ENCODE results near the gene MCUR1.
"Not testable (repeated sequence)": the region's sequence is repeated elsewhere in the genome, so short reads cannot be mapped to it uniquely, and the experiment has no call there.

The MCUR1 gene

GRCh38 chr6:13814176-13814937 lies at the start of gene MCUR1:
MCUR1 (minus strand) TSS chr6:13814557; CDS start chr6:13814429, 128 bp downstream.
- peak; percentile 85 to 89 for DNase-seq

GRCh38 chr6:13863699-13864155 lies 49.4 kb upstream of the MCUR1 start:
- no peak for DNase-seq

DNA sequence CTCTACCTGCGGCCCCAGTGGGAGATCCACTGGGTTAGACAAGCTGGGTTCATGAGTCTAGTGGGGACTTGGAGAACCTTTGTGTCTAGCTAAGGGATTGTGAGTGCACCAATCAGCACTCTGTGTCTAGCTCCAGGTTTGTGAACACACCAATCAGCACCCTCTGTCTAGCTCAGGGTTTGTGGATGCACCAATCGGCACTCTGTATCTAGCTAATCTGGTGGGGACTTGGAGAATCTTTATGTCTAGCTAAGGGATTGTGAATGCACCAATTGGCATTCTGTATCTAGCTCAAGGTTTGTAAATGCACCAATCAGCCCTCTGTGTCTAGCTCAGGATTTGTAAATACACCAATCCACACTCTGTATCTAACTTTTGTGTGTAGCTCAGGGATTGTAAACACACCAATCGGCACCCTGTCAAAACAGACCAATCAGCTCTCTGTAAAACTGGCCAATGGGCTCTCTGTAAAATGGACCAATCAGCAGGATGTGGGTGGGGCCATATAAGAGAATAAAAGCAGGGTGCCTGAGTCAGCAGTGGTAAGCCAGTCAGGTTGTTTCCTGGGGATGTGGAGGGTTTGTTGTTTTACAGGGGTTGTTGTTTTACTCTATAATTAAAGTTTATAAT lies 46.3 kb upstream of the MCUR1 start:
- DNase-seq, result not testable (repeated sequence)

GRCh38 chr6:13859871-13860555 lies 45.7 kb upstream of the MCUR1 start:
- DNase-seq, result peak in 1 of 2 experiments; percentile 22

DNA sequence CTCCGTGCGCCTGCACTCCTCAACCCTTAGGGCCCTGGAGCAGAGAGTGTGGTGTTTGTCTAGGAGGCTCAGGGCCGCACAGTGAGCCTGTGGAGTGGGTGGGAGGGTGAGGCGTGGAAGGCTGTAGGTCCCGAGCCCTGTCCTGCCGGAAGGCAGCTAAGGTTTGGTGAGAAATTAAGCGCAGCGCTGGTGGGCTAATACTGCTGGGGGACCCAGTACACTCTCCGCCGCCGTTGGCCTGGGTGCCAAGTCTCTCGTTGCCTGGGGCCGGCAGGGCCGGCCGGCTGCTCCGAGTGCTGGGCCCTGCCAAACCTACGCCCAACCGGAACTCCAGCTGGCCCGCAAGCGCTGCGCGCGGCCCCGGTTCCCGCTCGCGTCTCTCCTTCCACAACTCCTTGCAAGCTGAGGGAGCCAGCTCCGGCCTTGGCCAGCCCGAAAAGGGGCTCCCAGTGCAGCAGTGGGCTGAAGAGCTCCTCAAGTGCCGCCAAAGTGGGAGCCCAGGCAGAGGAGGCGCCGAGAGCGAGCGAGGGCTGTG lies 40.4 kb upstream of the MCUR1 start:
- DNase-seq, result no peak

DNA sequence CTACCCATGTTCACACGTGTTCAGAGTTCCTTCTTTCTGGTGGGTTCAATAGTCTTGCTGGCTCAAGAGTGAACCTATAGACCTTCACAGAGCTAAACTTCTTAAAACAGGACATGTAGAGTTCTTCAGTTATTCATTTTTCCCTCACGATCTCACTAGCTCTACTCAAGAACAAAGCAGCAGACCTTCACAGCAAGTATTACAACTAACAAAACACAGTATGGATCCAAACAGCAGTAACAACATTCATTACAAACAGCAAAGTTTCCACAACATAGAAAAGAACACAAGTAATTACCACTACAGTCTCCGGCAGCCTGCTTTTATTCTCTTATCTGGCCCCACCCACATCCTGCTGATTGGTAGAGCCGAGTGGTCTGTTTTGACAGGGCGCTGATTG lies 39.5 kb upstream of the MCUR1 start:
- DNase-seq, result no peak

DNA sequence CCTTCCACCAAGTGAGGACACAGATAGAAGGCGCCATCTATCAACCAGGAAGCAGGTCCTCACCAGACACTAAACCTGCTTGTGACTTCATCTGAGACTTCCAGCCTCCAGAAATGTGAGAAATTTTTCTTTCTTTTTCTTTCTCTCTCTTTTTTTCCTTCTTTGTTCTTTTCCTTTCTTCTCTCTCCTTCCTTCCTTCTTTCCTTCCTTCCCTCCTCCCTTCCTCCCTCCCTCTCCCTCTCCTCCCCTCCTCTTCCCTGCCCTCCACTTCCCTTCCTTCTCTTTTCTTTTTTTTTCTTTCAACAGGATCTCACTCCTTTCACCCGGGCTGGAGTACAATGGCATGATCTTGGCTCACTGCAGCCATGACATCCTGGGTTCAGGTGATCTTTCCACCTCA lies 37.4 kb upstream of the MCUR1 start:
- no peak for DNase-seq

- no peak for DNase-seq
These were observed 37.0 kb upstream of the MCUR1 start for GRCh38 chr6:13851330-13851729.

- DNase-seq, result not testable (repeated sequence)
These were observed 36.3 kb upstream of the MCUR1 start for GRCh38 chr6:13850690-13851089.

GRCh38 chr6:13848522-13849150 lies 34.3 kb upstream of the MCUR1 start:
- DNase-seq, result no peak

DNA sequence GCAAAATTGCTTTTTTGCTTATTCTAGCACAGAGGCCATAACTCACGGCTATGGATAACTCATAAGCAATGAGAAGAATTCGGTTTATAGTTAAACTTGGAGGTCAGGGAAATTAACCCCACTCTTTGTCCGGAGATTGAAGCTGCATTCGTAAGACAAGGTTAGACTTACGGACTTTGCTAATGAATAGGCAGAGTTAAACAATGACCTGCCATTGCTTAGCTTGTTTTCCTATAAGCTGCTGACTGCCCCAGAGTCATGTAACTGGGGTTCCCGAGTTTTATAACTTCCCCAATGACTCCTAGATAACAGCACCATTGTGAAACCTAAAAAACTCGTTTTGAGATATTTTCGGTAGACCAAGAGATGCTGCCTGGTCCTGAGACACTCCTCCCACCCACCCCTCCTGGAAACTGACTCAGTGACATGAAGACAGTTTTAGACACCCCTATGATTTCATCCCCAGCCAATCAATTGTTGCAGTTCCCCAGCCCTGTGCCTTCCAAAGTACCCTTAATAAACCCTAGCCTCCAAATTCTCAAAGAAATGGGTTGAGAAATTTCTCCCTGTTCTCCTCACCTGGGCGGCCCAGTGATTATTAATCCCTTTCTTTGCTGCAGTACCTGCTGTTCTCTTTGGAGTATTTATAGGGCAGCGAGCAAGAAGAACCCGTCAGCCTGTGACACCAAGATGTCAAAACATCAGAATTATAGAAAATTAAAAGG lies 33.1 kb upstream of the MCUR1 start:
- no peak for DNase-seq

GRCh38 chr6:13846841-13847240 lies 32.5 kb upstream of the MCUR1 start:
- no peak for DNase-seq

GRCh38 chr6:13841936-13842335 lies 27.6 kb upstream of the MCUR1 start:
- no peak for DNase-seq

DNA sequence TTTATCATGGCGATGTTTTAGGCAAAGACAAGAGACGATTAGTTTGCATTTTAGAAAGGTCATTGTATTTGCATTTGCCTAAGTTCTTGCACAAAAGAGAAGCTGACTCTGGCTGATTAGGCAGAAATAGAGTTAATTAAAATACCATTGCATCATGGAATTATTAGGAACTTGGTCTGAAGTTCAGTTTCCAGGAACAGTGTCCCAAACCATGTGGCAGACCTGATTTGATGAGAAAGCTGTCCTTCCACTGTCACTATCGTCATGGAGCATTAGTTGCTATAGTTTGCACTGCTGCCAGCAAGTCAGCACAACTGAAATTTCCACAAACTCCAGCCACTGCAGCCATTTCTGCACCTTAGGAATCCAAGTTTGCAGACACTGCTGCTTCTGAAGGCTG lies 24.3 kb upstream of the MCUR1 start:
- no peak for DNase-seq

DNA sequence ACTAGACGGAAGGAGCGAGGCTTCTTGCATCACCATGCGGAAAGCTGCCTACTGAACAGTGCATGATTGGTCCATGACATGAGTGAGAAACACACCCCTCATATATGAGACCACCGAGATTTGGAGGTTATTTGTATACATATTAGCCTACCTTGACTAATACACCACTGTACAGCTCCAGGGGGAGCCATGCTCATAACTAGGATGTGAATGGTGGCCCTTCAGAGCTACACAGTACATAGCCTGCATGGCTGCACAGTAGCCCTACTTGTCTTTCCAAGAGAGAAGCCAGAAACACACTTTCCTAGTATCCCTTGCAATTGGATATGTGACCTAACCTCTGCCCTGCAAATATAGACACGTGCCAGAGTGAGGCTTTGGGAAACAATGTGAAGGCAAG lies 21.8 kb upstream of the MCUR1 start:
- no peak for DNase-seq

DNA sequence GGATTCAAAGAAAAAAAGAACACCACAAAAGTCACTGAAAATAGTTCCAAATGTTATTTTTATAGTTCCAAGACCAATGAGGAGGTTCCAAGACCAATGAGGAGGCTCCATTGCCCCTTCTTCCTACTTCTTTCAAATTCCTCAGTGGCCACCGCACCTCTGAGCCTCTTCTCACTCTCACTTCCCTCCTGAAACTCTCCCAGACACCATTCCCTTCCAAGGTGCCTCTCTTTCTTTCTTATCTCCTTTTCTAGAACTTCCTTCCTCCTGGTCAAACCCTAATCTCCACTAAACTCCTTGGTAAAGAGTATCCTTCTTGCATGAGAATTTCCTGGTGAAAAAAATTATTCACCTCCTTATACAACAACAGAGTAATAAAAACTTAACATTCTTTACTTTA lies 20.4 kb upstream of the MCUR1 start:
- no peak for DNase-seq

DNA sequence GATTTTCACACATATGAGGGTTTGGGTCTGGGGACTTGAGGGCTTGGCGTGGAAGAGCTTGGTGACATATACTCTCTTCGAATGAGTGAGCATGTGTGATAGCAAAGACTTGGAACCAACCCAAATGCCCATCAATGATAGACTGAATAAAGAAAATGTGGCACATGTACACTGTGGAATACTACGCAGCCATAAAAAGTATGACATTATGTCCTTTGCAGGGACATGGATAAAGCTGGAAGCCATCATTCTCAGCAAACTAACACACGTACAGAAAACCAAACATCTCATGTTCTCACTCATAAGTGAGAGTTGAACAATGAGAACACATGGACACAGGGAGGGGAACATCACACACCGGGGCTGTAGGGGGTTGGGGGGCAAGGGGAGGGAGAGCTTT lies 19.7 kb upstream of the MCUR1 start:
- not testable (repeated sequence) for DNase-seq

DNA sequence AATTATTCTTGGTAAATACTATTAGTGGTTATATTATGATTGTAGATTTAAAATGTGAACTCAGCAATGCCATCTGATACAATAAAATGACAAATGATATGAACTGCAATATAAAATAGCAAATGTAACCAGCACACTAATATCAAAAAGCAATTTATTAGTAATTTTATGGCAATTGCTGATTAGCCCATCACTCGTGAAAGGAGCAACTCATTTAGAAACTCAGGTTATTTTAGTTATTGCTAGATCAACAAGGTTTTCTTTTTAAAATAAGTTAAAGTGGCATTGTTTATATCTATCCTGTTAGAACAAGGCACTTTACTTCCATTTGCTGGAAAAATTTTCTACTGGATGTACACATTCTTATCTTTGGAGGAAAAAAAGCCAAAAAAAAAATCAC lies 18.4 kb upstream of the MCUR1 start:
- DNase-seq, result no peak

- no peak for DNase-seq
These were observed 17.3 kb upstream of the MCUR1 start for GRCh38 chr6:13831615-13832014.

DNA sequence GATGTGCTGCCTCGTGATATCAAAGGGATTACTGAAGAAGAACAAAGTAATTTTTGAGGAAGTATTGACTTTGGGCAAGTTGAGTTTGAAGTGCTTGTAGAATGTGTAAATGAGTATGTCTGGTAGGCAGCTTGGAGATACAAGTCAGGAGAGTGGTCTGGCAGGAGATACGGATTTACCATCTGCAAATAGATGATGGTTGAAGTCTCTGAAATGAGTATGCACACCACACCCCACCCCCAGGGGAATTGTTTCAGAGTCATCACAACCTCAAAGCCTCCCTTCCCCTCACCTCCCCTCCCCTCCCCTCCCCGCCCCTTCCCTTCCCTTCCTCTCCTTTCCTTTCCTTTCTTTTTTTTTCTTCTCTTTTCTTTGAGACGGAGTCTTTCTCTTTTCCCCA lies 16.4 kb upstream of the MCUR1 start:
- DNase-seq, result no peak

DNA sequence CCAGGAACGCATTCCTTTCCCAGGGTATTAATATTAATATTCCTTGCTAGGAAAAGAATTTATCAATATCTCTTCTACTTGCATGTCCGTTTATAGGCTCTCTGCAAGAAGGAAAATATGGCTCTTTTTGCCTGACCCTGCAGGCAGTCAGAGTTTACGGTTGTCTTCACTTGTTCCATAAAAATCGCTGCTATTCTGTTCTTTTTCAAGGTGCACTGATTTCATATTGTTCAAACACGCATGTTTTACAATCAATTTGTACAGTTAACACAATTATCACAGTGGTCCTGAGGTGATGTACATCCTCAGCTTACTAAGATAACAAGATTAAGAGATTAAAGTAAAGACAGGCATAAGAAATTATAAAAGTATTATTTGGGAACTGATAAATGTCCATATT lies 15.1 kb upstream of the MCUR1 start:
- DNase-seq, result not testable (repeated sequence)

GRCh38 chr6:13828656-13829301 lies 14.4 kb upstream of the MCUR1 start:
- not testable (repeated sequence) for DNase-seq

Measured in activated T-cell treated with anti-CD3 and anti-CD28 coated beads, Interleukin-2, amount 50 U/mL, for 48 hours (primary cell).